Breast epithelium (tissue), 4 donors: ENCODE measurements around the gene PNLIPRP1. TPM values are rescaled to one million over a fixed set of nuclear protein-coding genes. Genes with fewer than 3 reads are reported as not detected.

Experiments used
- DNase-seq, 2 donors: peaks; one replicate each; pipeline ENCODE4 v3.0.0-alpha.2; 2019; ENCODE audit warnings: low spot score in 2 of 2
- H3K27ac ChIP-seq, 2 donors: fragments of 200-600 bp; sonication (generic) in 1 of 2; one replicate each; pipeline ENCODE4 v1.5.1; 2016 to 2019; ENCODE audit warnings: mild to moderate bottlenecking in 1 of 2
- H3K27me3 ChIP-seq, 2 donors: fragments of 200-600 bp; sonication (generic) in 1 of 2; one replicate each; pipeline versions ENCODE4 v1.5.1 to v1.6.0; 2017 to 2019; ENCODE audit warnings: control low read depth in 1 of 2, mild to moderate bottlenecking in 1 of 2
- H3K36me3 ChIP-seq: fragments of 200-600 bp; one replicate; pipeline ENCODE4 v1.5.1; 2019
- H3K4me1 ChIP-seq, 2 donors: fragments of 200-600 bp; sonication (generic); one replicate each; pipeline ENCODE4 v1.5.1; 2016 to 2019; ENCODE audit warnings: control low read depth in 1 of 2
- H3K4me3 ChIP-seq, 3 donors: fragments of 200-600 bp; sonication (generic); 1 replicate in 2 of 3; 2 replicates in 1 of 3; pipeline ENCODE4 v1.5.1; 2016 to 2019; ENCODE audit warnings: mild to moderate bottlenecking in 3 of 3, moderate library complexity in 2 of 3
- H3K9me3 ChIP-seq, 2 donors: fragments of 200-600 bp; sonication (generic) in 1 of 2; one replicate each; pipeline ENCODE4 v1.5.1; 2016 to 2019; ENCODE audit warnings: control low read depth in 1 of 2
- CTCF ChIP-seq, 3 donors: fragments of 450-650 bp; IDR thresholded peaks; one replicate each; pipeline ENCODE4 v1.5.1; 2016 to 2017; ENCODE audit warnings: antibody characterized with exemption in 3 of 3, mild to moderate bottlenecking in 3 of 3, moderate library complexity in 3 of 3
- POLR2A ChIP-seq: fragments of 450-650 bp; IDR thresholded peaks from one replicate; pipeline ENCODE4 v1.6.1; 2016; ENCODE audit warnings: antibody characterized with exemption, mild to moderate bottlenecking, moderate library complexity
- POLR2AphosphoS5 ChIP-seq, 3 donors: sonication (generic); formaldehyde crosslinking; IDR thresholded peaks; one replicate each; pipeline ENCODE4 v1.6.1; 2017; ENCODE audit warnings: antibody characterized with exemption in 3 of 3
- intact Hi-C: fragments of 100-400 bp; cut with DNase I; formaldehyde crosslinking; loops from one replicate; pipeline ENCODE4 v1.15.1; 2023; ENCODE audit warnings: low total_unique reads
- total RNA-seq, 3 donors: library from RNA; depleted of rRNA; stranded (reverse); fragments of >200 nt; gene quantifications; one replicate each; pipeline ENCODE4 v1.1.0, GENCODE V29; 2016

The PNLIPRP1 gene
- total RNA-seq, 3 donors from 2014 or later: not detected

GRCh38 chr10:116631871-116632295, 41.1 kb downstream of the PNLIPRP1 start:
- no peaks in the 10 kb centered on the region for H3K9me3 ChIP-seq
- no peaks in the 10 kb centered on the region for H3K4me1 ChIP-seq
- TF ChIP-seq CTCF (IDR thresholded peaks at IDR 0.05) (no peak), POLR2AphosphoS5 (IDR thresholded peaks at IDR 0.05) (no peak), POLR2A (no peak)
- intact Hi-C loops: no loop called here
- H3K36me3 ChIP-seq: no peaks in the 10 kb centered on the region
- H3K27me3 ChIP-seq: peaks cover 0 to 9% of the 10 kb centered on the region in 2 donors
- DNase-seq: no peak
- no peak overlapping the region for H3K4me3 ChIP-seq
- H3K27ac ChIP-seq: no peak overlapping the region

GRCh38 chr10:116632596-116633215, 41.9 kb downstream of the PNLIPRP1 start:
- Histone ChIP-seq H3K27me3 (peaks cover 0 to under 1% of the 10 kb centered on the region in 2 donors), H3K4me3 (no peak overlapping the region), H3K9me3 (no peaks in the 10 kb centered on the region), H3K4me1 (no peaks in the 10 kb centered on the region), H3K36me3 (no peaks in the 10 kb centered on the region), H3K27ac (no peak overlapping the region)
- no peak for DNase-seq
- TF ChIP-seq CTCF (IDR thresholded peaks at IDR 0.05): no peak
- no peak for TF ChIP-seq POLR2AphosphoS5 (IDR thresholded peaks at IDR 0.05)
- no peak for TF ChIP-seq POLR2A
- intact Hi-C loops: no loop called here

GRCh38 chr10:116633216-116633600, 42.4 kb downstream of the PNLIPRP1 start:
- H3K36me3 ChIP-seq: no peaks in the 10 kb centered on the region
- no peaks in the 10 kb centered on the region for H3K27me3 ChIP-seq
- no peak overlapping the region for H3K27ac ChIP-seq
- H3K9me3 ChIP-seq: no peaks in the 10 kb centered on the region
- no peak for DNase-seq
- TF ChIP-seq POLR2AphosphoS5 (IDR thresholded peaks at IDR 0.05) (no peak), CTCF (IDR thresholded peaks at IDR 0.05) (no peak), POLR2A (no peak)
- H3K4me1 ChIP-seq: no peaks in the 10 kb centered on the region
- no peak overlapping the region for H3K4me3 ChIP-seq
- intact Hi-C loops: no loop called here

GRCh38 chr10:116634126-116634975, 43.6 kb downstream of the PNLIPRP1 start:
- no peaks in the 10 kb centered on the region for H3K4me1 ChIP-seq
- TF ChIP-seq CTCF (IDR thresholded peaks at IDR 0.05): no peak
- no peak for TF ChIP-seq POLR2A
- no peak for TF ChIP-seq POLR2AphosphoS5 (IDR thresholded peaks at IDR 0.05)

GRCh38 chr10:116636385-116636784, 45.6 kb downstream of the PNLIPRP1 start:
- Histone ChIP-seq H3K4me3 (no peak overlapping the region), H3K27ac (no peak overlapping the region), H3K9me3 (no peaks in the 10 kb centered on the region), H3K4me1 (no peaks in the 10 kb centered on the region), H3K27me3 (no peaks in the 10 kb centered on the region), H3K36me3 (no peaks in the 10 kb centered on the region)
- DNase-seq: no peak
- intact Hi-C loops: no loop called here
- TF ChIP-seq POLR2A (no peak), POLR2AphosphoS5 (IDR thresholded peaks at IDR 0.05) (no peak), CTCF (IDR thresholded peaks at IDR 0.05) (no peak)

More at GRCh38 chr10:116634126-116634975, 43.6 kb downstream of the PNLIPRP1 start:
- no peak overlapping the region for H3K4me3 ChIP-seq
- intact Hi-C loops: no loop called here
- no peak overlapping the region for H3K27ac ChIP-seq
- no peaks in the 10 kb centered on the region for H3K9me3 ChIP-seq
- H3K27me3 ChIP-seq: no peaks in the 10 kb centered on the region
- no peaks in the 10 kb centered on the region for H3K36me3 ChIP-seq
- DNase-seq: no peak
